GM21825 (cell line): Measurements from ENCODE around the gene SGIP1.

Experiments
- ATAC-seq: cut with Tn5 transposase; IDR thresholded peaks from one replicate; pipeline ENCODE4 v1.9.1; 2021; ENCODE audit warnings: mild to moderate bottlenecking, moderate library complexity; ENCODE audit not compliant: unreplicated experiment

Gene SGIP1

DNA sequence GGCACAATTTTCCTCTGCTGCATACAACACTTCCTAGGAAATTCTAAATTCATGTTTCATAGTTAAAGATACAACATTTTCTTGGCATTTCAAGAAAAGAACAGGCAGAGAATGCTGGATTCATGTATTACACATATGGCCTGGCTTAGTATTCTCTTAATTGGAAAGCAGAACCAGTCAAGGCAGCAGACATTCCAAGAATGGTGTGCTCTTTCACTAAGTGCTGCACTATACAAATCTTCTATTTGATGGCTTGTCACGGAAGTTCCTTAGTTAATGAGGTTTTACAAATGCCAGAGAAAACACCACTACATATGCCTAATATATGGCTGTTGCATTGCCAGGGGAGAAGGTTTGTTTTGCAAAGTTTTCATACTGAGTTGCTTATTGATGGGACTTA is 137.5 kb downstream of the SGIP1 start:
- ATAC-seq, result no peak

DNA sequence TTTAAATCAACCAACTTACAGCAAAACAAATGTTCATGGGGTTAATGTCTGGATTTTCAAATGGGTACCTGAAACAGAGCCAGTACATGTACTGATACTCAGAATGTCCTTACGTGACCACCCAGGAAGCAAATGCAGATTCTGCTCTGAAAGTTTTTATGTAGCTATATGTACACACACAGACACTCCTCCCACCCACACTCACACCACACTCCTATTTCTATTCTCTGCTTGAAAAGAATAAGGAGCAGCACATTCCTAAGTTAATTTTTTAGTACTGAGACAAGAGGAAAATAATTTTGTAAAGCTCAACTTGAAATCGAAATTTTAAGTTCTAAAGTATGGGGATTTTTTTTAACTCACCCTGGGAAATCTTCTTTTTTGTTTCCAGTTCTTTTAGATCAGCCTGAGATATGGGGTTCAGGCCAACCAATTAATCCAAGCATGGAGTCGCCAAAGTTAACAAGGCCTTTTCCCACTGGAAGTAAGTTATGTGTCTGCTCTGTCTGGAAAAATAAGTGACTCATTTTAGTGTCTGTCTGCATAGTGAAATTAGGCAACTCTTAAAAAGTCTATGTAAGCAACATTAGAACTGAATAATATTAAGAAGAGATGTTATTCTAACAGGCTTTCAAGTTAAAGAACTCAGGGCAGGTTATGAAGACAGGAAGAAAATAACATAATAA is 142.8 kb downstream of the SGIP1 start:
- ATAC-seq, result no peak

DNA sequence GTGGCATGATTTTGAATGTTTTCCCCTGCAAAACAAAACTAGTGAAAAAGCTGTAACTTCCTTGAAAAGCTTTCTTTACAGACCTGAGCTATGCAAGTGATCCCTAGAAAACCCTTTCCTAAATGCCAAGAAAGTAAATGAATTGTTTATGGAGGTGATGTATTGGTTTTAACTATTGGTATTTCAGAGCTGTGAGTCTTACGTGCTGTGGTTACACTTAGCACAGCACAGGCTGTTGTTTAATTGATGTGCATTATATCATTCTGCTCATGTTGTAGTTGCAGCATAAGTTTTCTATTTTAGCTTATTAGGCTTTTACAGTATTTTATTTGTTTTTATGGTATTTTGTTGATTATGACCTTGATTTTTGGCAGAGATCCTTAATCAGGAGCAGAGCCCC is 144.2 kb downstream of the SGIP1 start:
- ATAC-seq, result no peak

DNA sequence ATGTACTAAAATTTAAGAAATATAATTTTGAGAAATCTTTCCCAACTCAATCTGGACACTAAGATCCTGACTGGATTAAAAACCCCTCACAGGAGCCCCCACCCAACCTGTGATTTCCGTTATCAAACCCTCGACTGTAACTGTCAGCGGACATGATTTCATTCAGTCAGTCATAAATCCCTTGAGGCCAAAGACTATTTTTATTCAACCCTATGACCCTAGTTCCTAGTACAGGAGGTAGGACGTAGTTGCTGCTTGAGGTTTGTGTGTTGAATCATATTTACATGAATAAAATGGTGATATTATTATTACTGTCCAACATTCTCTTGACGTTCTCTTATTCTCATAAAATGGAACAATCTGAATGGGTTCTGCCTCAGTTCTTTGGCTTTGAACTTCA is 145.2 kb downstream of the SGIP1 start:
- ATAC-seq, result no peak

DNA sequence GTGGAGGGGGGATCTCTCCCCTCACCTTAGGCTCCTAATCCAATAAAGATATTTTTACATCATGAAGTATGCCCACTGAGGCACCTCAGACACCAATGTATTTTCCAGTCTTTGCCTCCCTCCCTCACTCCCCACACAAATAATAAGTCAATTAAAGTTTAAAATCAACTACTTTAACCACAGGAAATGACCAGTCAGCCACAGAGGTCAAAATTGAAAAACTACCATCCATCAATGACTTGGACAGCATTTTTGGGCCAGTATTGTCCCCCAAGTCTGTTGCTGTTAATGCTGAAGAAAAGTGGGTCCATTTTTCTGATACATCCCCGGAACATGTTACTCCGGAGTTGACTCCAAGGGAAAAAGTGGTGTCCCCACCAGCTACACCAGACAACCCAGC is 147.7 kb downstream of the SGIP1 start:
- ATAC-seq, result no peak

- ATAC-seq, result no peak
Measured at GRCh38 chr1:66682106-66682505, 148.2 kb downstream of the SGIP1 start.

GRCh38 chr1:66684353-66684752 is 150.4 kb downstream of the SGIP1 start:
- no peak for ATAC-seq

DNA sequence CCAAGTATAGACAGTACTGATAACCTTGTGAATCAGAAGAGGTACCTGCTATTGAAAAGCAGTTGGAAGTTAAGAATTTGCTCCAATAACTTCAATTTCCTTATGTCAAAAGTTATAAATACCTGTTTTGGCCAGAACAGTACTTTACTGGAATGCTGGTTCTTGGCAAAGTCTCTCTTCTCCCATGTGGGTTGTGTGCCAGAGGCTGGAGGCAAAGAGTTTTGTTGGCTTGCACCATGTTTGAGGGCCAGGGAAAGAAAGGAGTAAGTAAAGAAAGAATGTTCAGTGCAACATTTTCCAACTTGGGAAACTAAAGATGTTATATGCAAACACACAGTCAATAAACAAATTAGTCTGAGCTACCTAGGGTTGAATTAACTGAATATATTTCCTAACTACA is 151.3 kb downstream of the SGIP1 start:
- no peak for ATAC-seq

GRCh38 chr1:66685670-66686069 is 151.7 kb downstream of the SGIP1 start:
- no peak for ATAC-seq

DNA sequence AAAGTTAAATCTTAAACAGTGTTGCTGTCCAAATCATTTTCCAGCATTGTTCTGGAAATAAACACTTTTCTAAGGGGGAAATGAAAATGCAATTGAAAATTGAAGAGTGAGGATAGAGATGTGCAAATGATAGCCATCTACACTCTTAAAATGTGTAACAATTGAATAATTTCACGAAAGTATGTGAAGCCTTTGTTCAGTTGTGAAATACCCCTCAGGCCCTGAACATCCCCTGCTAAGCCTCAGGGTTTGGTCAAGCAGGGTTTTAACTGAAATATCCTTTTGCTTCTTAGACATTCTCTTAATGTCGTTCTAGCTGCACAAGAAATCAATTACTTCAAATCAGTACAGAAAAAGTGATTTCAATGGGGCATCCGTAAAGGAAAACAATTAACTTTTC is 152.5 kb downstream of the SGIP1 start:
- no peak for ATAC-seq

DNA sequence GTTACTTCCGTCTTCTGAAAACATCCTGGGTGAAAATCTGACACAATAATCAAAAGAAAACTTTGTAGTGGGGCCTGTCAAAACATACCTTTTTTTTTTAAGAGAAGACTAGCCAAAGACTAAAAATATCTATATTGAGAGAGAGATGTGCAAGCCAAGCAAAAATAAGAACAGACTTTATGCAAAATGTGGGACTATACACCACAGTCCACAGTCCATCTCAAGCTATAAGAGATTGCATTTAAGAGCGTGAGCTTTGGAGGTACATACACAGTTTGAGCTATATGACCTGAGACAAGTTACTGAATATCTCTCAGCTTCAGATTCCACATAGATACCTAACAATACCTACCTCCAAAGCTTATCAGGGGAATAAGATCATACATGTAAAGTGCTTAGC is 153.4 kb downstream of the SGIP1 start:
- ATAC-seq, result no peak

- ATAC-seq, result no peak
Measured at GRCh38 chr1:66690666-66691381, 156.9 kb downstream of the SGIP1 start.

DNA sequence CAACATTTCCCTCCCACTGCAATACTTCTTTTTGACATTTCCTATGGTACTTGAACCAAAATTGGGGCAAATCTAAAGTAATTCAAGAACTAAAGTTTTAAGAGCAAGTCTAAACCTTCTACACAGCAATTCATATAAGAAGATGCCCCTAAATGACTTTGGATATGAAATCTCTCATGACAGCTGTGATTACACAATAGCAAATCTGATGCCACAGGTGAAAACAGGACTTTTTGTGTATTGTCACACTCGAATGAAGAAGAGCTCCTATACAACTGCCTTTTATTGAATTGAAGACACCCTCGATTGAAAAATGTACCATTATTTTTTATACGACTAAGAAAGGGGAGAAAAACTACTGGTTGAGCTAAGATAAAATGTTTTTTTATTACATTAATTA is 158.7 kb downstream of the SGIP1 start:
- ATAC-seq, result no peak

GRCh38 chr1:66693856-66694255 is 159.9 kb downstream of the SGIP1 start:
- no peak for ATAC-seq

GRCh38 chr1:66695116-66695515 is 161.2 kb downstream of the SGIP1 start:
- ATAC-seq, result no peak

GRCh38 chr1:66696771-66697170 is 162.8 kb downstream of the SGIP1 start:
- no peak for ATAC-seq

GRCh38 chr1:66699213-66699612 is 165.3 kb downstream of the SGIP1 start:
- no peak for ATAC-seq

DNA sequence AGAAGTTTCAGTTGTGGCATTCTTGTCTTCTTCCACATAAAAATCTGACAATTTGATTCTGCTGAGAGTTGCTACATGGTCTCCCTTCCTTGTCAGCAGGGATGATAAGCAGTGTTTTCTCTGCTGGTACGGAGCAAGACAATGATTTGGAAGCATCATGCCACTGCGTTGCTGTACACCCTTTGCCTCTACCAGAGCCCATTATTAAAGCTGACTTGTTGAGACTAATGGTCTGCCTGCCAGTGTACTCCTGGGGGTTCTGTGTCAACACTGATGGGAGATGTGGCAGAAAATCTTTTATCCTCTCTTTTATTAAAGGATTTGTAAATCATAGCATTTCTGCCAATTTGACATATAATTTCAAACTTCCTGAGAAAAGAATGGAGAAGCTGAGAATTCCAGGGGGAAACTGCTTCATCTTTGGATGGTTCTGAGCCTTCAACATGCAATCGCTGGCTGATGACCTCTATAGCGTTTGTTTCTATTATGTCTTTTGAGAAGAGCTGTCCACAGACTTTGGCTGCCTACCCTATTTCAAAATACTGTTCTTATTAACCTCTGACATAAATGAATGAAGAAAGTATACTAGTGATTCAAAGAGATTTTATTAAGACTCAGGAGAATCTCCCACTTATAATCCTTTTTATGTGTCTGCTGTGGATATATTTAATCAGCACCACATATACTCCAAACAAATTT is 170.4 kb downstream of the SGIP1 start:
- ATAC-seq, result no peak

GRCh38 chr1:66705110-66705509 is 171.2 kb downstream of the SGIP1 start:
- ATAC-seq, result no peak

GRCh38 chr1:66711420-66711819 is 177.5 kb downstream of the SGIP1 start:
- ATAC-seq, result no peak

- ATAC-seq, result no peak
Measured at GRCh38 chr1:66712839-66713238, 178.9 kb downstream of the SGIP1 start.

GRCh38 chr1:66723985-66724384 is 190.0 kb downstream of the SGIP1 start:
- no peak for ATAC-seq
